SKM-1 (cell line): Measurements from ENCODE around the gene LRRC37B.
"Not testable (repeated sequence)": the region's sequence is repeated elsewhere in the genome, so short reads cannot be mapped to it uniquely, and the experiment has no call there.

ENCODE experiments used
- DNase-seq: peaks from one replicate; lab custom pipeline; 2025; ENCODE audit not compliant: unreplicated experiment; lab: John Stamatoyannopoulos, UW

The LRRC37B gene

GRCh38 chr17:32084942-32085829 lies 78.0 kb downstream of the LRRC37B start:
- not testable (repeated sequence) for DNase-seq

GRCh38 chr17:32086833-32087232 lies 79.7 kb downstream of the LRRC37B start:
- DNase-seq: not testable (repeated sequence)

GRCh38 chr17:32092062-32092461 lies 84.9 kb downstream of the LRRC37B start:
- DNase-seq: not testable (repeated sequence)

- DNase-seq: no peak
Measured at GRCh38 chr17:32099686-32100085, 92.5 kb downstream of the LRRC37B start.

DNA sequence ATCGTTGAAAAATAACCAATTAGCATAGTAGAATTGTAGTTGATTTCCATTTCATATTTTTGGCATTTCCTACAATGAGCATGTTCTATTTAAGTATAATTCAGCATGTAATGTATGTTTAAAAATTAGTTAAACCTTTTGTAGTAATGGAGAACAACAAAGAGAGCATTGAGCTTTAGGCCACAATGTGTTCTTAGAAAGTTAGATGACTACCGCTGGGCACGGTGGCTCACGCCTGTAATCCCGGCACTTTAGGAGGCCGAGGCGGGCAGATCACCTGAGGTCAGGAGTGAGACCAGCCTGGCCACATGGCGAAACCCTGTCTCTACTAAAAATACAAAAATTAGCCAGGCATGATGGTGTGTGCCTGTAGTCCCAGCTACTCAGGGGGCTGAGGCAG lies 93.1 kb downstream of the LRRC37B start:
- DNase-seq: not testable (repeated sequence)

- DNase-seq: no peak
Measured at GRCh38 chr17:32100971-32101631, 93.9 kb downstream of the LRRC37B start.

DNA sequence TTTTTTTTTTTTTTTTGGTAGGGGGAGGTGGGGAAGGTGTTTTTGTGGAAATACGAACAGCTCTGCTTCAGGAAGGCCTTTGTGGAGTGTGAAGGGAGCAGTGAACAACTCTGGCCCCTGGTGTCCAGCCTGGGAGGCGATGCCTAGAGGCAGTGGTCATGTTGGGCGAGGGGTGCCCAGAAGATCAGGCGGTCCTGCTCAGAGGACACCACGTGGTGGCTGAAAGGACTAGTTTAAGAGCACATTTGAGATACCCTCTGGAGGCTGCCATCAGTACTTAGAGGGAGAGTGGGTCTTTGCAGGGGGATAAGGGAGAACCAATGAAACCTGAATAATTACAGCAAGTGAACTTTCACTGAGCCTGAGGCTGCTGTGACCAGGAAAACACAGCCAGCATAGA lies 95.0 kb downstream of the LRRC37B start:
- DNase-seq: no peak

GRCh38 chr17:32102646-32103186 lies 95.5 kb downstream of the LRRC37B start:
- no peak for DNase-seq
